Gastrocnemius medialis (tissue), 4 donors: ENCODE measurements around the gene BNC2.

Source experiments
- POLR2A ChIP-seq, 2 donors: fragments of 450-650 bp; IDR thresholded peaks; one replicate each; pipeline ENCODE4 v1.6.1; 2017; ENCODE audit warnings: antibody characterized with exemption in 2 of 2, mild to moderate bottlenecking in 2 of 2, moderate library complexity in 2 of 2
- TF ChIP-seq, protein P1 (sequence below), 5 experiments: fragments of 450-650 bp in 3 of 5; fragments of 200-600 bp in 2 of 5; sonication (generic) in 2 of 5; IDR thresholded peaks in 4 of 5; conservative IDR thresholded peaks in 1 of 5; 1 replicate in 4 of 5; 2 replicates in 1 of 5; pipeline ENCODE4 v1.5.1; 2016 to 2019; ENCODE audit warnings: antibody characterized with exemption in 5 of 5, mild to moderate bottlenecking in 3 of 5, moderate library complexity in 3 of 5

DNA sequence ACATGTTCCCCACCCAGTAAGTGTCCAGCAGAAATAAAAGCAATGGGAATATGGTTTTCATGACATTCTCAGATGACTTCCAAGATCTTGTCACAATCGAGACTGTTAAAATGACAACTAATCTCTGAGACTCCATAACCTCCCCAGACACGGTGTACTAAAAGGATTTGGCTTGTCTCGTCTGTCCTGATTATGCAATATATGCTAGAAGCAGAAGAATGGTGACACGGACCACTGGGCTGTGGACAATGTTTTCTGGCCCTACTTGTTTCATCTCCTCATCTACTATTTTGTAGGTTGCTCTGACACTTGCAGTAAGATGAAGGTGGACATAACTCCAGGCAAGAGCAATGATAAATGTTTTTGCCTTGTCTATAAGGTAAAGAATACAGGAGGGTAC is 56.6 kb downstream of the BNC2 start:
- TF ChIP-seq, protein P1, sequence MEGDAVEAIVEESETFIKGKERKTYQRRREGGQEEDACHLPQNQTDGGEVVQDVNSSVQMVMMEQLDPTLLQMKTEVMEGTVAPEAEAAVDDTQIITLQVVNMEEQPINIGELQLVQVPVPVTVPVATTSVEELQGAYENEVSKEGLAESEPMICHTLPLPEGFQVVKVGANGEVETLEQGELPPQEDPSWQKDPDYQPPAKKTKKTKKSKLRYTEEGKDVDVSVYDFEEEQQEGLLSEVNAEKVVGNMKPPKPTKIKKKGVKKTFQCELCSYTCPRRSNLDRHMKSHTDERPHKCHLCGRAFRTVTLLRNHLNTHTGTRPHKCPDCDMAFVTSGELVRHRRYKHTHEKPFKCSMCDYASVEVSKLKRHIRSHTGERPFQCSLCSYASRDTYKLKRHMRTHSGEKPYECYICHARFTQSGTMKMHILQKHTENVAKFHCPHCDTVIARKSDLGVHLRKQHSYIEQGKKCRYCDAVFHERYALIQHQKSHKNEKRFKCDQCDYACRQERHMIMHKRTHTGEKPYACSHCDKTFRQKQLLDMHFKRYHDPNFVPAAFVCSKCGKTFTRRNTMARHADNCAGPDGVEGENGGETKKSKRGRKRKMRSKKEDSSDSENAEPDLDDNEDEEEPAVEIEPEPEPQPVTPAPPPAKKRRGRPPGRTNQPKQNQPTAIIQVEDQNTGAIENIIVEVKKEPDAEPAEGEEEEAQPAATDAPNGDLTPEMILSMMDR (IDR thresholded peaks at IDR 0.05 in 4 of 5, conservative IDR thresholded peaks at IDR 0.05 in 1 of 5), result no peak
- TF ChIP-seq POLR2A (IDR thresholded peaks at IDR 0.05), result no peak
